Measurements from ENCODE around the gene LRRC39. TPM values are rescaled to one million over a fixed set of nuclear protein-coding genes. Genes with fewer than 3 reads are reported as not detected.

LRRC39 gene
- total and polyA plus RNA-seq, 3 donors from 2014 or later = 2.9 to 15.6 (median 4.6) TPM

GRCh38 chr1:100198596-100198995 is 20.5 kb upstream of the LRRC39 start:
- no peak overlapping the region for H3K27ac ChIP-seq
- H3K4me1 ChIP-seq = no peaks in the 10 kb centered on the region
- no peak overlapping the region for H3K4me3 ChIP-seq
- TF ChIP-seq CTCF (IDR thresholded peaks at IDR 0.05) (no peak), POLR2A (IDR thresholded peaks at IDR 0.05) (no peak)
- DNase-seq = no peak
- H3K9me3 ChIP-seq = no peaks in the 10 kb centered on the region
- intact Hi-C loops (cut with DNase I; ENCODE audit: low total_unique reads) = no loop called here
- no peaks in the 10 kb centered on the region for H3K27me3 ChIP-seq
- 90 to 94% methylated on average over 1 of the region's 1 CpG for WGBS, 2 donors
- H3K36me3 ChIP-seq (ENCODE audit: low read depth, missing control alignments) = no peaks in the 10 kb centered on the region

DNA sequence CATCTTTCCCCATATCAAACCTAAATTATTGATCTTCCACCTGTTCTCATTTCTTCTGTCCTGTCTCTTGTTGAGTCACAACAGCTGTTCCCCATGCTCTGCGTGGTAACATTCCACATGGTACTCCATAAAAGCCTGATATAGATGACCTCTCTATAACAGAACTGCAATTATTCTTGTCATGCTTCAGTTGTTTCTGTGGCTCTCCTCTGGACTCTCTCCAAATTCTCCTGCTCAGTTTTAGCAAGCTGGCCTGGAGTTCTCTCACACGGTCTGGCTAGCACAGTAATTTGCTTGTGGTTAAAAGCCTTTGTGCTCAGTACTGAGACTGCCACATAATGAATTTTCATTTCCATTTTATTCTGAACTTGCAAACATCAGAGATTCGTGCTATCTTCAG is 10.6 kb upstream of the LRRC39 start:
- H3K27ac ChIP-seq = no peak overlapping the region
- no peak for TF ChIP-seq CTCF (IDR thresholded peaks at IDR 0.05)
- TF ChIP-seq POLR2A (IDR thresholded peaks at IDR 0.05) = no peak
- WGBS, 2 donors = 34 to 46% methylated on average over 3 of the region's 3 CpGs

GRCh38 chr1:100187912-100188311 is 9.9 kb upstream of the LRRC39 start:
- Histone ChIP-seq H3K4me3 (no peak overlapping the region), H3K27me3 (no peaks in the 10 kb centered on the region), H3K9me3 (no peaks in the 10 kb centered on the region), H3K36me3 (ENCODE audit: low read depth, missing control alignments) (no peaks in the 10 kb centered on the region), H3K4me1 (no peaks in the 10 kb centered on the region), H3K27ac (no peak overlapping the region)
- no peak for DNase-seq
- WGBS, 2 donors = 53 to 70% methylated on average over 3 of the region's 3 CpGs
- TF ChIP-seq CTCF (IDR thresholded peaks at IDR 0.05) = no peak
- no peak for TF ChIP-seq POLR2A (IDR thresholded peaks at IDR 0.05)
- intact Hi-C loops (cut with DNase I; ENCODE audit: low total_unique reads) = no loop called here

More for the DNA sequence above, 10.6 kb upstream of the LRRC39 start:
- Histone ChIP-seq H3K36me3 (ENCODE audit: low read depth, missing control alignments) (no peaks in the 10 kb centered on the region), H3K4me1 (no peaks in the 10 kb centered on the region), H3K4me3 (no peak overlapping the region), H3K27me3 (no peaks in the 10 kb centered on the region), H3K9me3 (no peaks in the 10 kb centered on the region)
- DNase-seq = peak; percentile 30
- intact Hi-C loops (cut with DNase I; ENCODE audit: low total_unique reads) = no loop called here

GRCh38 chr1:100184536-100184935 is 6.5 kb upstream of the LRRC39 start:
- WGBS, 2 donors = 44 to 64% methylated on average over 1 of the region's 1 CpG
- Histone ChIP-seq H3K36me3 (ENCODE audit: low read depth, missing control alignments) (no peaks in the 10 kb centered on the region), H3K4me3 (no peak overlapping the region), H3K27me3 (no peaks in the 10 kb centered on the region), H3K4me1 (no peaks in the 10 kb centered on the region), H3K27ac (no peak overlapping the region), H3K9me3 (no peaks in the 10 kb centered on the region)
- TF ChIP-seq POLR2A (IDR thresholded peaks at IDR 0.05) (no peak), CTCF (IDR thresholded peaks at IDR 0.05) (no peak)
- no peak for DNase-seq
- intact Hi-C loops (cut with DNase I; ENCODE audit: low total_unique reads) = no loop called here

- no peaks in the 10 kb centered on the region for H3K4me1 ChIP-seq
- TF ChIP-seq CTCF (IDR thresholded peaks at IDR 0.05) (no peak), POLR2A (IDR thresholded peaks at IDR 0.05) (no peak)
- no peaks in the 10 kb centered on the region for H3K27me3 ChIP-seq
- H3K4me3 ChIP-seq = no peak overlapping the region
- no peaks in the 10 kb centered on the region for H3K36me3 ChIP-seq (ENCODE audit: low read depth, missing control alignments)
- H3K9me3 ChIP-seq = no peaks in the 10 kb centered on the region
- intact Hi-C loops (cut with DNase I; ENCODE audit: low total_unique reads) = no loop called here
- 91 to 93% methylated on average over 4 of the region's 4 CpGs for WGBS, 2 donors
- H3K27ac ChIP-seq = no peak overlapping the region
- DNase-seq = no peak
Measured at GRCh38 chr1:100183370-100183769, 5.3 kb upstream of the LRRC39 start.

Data from testis (tissue), 3 donors.